ENCODE data around the gene AP3B1.
A peak's percentile ranks its signal among the peaks of the same experiment; 100 is the strongest.
"Not testable (repeated sequence)": the region's sequence is repeated elsewhere in the genome, so short reads cannot be mapped to it uniquely, and the experiment has no call there.

The AP3B1 gene

DNA sequence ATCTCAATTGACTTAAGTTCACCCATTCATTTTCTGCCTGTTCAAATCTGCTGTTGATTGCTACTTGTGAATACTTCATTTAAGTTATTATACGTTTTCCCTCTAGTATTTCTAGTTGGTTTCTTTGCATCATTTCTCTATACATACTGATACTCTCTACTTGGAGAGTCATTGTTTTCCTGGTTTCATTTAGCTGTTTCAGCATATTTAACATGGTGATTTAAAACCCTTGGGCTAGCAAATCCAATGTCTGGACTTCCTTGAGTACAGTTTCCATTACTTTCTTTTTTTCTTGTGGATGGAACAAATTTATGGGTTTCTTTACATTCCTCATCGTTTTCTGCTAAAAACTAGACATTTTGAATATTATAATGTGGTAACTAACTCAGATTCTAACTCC lies 90.7 kb downstream of the AP3B1 start:
- FAIRE-seq (no peak), DNase-seq (ENCODE audit: extremely low spot score, insufficient read length, low read depth) (no peak)

- FAIRE-seq, result no peak
These were observed 104.1 kb downstream of the AP3B1 start for GRCh38 chr5:78190402-78190801.

DNA sequence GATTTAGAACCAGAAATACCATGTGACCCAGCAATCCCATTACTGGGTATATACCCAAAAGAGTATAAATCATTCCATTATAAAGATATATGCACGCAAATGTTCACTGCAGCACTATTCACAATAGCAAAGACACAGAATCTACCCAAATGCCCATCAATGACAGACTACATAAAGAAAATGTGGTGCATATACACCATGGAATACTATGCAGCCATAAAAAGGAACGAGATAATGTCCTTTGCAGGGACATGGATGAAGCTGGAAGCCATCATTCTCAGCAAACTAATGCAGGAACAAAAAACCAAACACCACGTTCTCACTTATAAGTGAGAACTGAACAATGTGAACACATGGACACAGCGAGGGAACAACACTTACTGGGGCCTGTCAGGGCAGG lies 105.8 kb downstream of the AP3B1 start:
- FAIRE-seq; DNase-seq (ENCODE audit: extremely low spot score, insufficient read length, low read depth): not testable (repeated sequence)

More at GRCh38 chr5:78190402-78190801, 104.1 kb downstream of the AP3B1 start:
- DNase-seq (ENCODE audit: extremely low spot score, insufficient read length, low read depth), result no peak

GRCh38 chr5:78187172-78187571 lies 107.3 kb downstream of the AP3B1 start:
- DNase-seq (ENCODE audit: extremely low spot score, insufficient read length, low read depth) (no peak), FAIRE-seq (no peak)

DNA sequence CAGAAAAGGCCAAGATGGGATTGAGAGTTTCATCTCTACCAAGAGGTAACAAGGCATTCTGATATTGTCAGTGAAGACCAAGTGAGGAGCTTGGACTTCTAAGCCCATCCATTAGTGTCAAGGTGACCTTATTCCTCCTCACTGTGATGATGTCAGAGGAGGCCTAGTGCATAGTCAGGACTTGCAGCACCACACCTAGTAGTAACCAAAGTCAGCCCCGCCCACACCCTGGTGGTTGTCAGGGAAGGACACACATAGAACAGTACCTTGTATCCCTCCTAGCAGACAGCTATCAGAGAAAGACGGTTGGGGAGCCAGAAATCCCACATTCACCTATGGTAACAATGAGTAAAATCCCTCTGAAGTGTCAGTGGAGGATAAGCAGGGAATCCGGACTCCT lies 111.7 kb downstream of the AP3B1 start:
- FAIRE-seq, result no peak
- no peak for DNase-seq (ENCODE audit: extremely low spot score, insufficient read length, low read depth)

DNA sequence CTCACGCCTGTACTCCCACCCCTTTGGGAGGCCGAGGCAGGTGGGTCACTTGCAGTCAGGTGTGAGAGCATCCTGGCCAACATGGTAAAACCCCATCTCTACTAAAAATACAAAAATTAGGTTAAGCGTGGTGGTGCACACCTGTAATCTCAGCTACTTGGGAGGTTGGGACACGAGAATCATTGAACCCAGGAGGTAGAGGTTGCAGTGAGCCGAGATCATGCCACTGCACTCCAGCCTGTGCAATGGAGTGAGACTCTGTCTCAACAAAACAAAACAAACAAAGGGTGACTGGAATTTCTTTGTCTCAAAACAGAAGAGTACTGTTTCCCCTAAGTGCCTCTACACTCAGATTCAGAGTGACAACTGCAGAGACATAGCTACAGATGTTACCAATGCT lies 116.1 kb downstream of the AP3B1 start:
- DNase-seq (ENCODE audit: extremely low spot score, insufficient read length, low read depth), result no peak
- FAIRE-seq, result no peak

GRCh38 chr5:78170335-78170734 lies 124.2 kb downstream of the AP3B1 start:
- not testable (repeated sequence) for FAIRE-seq

DNA sequence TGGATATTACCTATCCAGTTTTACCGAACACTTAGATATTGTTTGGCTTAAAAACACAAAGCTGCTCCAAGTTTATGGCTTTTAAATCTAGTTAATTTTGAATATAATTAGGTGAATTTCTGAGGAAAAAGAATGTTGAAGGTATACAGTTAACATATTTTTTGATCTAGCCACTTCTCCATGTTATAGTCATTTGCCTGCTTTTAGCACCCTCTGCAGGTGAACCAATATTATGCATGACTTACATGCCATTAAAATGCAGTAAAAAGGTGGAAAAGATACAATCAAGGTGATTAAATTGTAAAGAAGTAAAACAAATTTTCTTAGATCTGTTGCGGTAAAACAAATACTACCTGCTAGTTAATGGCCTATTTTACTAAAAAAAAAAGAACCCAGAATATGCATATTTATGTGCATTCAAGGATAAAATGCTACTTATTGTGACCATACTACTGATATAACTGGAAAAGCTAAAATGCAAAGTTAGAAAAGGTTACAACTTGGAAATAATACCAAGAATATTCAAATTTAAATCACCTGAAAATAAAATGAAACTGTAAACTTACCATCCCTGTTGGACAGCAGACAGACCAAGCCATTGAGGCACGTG lies 132.1 kb downstream of the AP3B1 start:
- FAIRE-seq (peak; percentile 56), DNase-seq (ENCODE audit: extremely low spot score, insufficient read length, low read depth) (no peak)

More at GRCh38 chr5:78170335-78170734, 124.2 kb downstream of the AP3B1 start:
- DNase-seq (ENCODE audit: extremely low spot score, insufficient read length, low read depth), result not testable (repeated sequence)

DNA sequence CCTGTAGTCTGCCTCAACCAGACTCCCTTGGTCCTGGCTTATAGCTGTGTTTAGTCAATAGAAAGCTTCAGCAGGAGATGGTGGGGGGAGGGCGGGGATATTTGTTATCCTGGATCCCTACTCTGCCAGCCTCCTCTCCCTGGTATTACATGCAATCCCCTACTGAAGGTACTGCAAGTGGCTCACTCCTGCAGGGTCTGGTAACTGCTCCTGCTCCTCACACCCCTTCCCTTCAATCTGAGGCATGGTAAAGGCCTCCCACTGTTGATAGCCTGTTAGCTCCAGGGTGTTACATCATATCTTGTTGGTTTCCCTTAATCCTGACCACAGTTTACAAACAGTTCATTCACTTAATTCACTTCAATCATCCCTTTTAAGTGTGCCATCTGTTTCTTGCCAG lies 137.5 kb downstream of the AP3B1 start:
- DNase-seq (ENCODE audit: extremely low spot score, insufficient read length, low read depth), result no peak
- no peak for FAIRE-seq

- DNase-seq (ENCODE audit: extremely low spot score, insufficient read length, low read depth), result no peak
- FAIRE-seq, result no peak
These were observed 142.8 kb downstream of the AP3B1 start for GRCh38 chr5:78151594-78152271.

DNA sequence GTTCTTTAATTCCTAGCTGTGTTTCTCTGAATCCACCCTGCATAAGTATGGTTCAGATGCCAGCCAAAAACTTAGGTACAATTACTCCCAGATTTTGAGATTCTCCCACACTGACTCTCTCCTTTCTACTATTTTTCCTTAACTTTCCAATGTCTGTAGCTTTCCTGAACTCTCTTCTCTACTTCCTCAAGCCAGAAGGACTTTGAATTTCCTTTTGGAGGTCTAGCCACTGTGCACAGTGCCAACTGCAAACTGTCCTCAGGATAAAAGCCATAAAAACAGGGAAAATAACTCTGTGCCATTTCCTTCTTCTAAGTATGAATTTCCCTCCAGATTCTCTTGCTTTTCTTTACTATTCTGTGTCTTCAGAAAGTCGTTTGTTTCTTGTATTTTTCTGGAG lies 157.2 kb downstream of the AP3B1 start:
- no peak for DNase-seq (ENCODE audit: extremely low spot score, insufficient read length, low read depth)
- no peak for FAIRE-seq

DNA sequence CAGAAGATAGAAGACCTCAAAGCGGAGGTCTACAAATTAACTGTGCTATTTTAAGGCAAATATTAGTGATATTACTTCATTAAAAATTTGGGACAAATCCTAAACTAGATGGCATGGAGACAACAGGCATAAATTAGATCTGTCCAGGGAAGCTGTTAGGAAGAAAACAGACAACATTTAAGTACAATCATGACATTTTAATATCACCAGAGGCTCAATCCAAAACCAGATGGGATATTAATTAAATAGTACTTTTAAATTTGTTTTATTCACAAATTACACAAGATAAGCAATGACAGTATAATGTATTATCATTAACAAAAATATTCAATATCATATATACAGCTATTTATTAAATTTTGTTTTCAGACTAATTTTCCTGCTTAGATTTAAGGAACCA lies 161.1 kb downstream of the AP3B1 start:
- no peak for FAIRE-seq
- no peak for DNase-seq (ENCODE audit: extremely low spot score, insufficient read length, low read depth)

- DNase-seq (ENCODE audit: extremely low spot score, insufficient read length, low read depth) (no peak), FAIRE-seq (no peak)
These were observed 162.0 kb downstream of the AP3B1 start for GRCh38 chr5:78132507-78132906.

- FAIRE-seq, result peak; percentile 5
These were observed 164.9 kb downstream of the AP3B1 start for GRCh38 chr5:78129597-78129996.

DNA sequence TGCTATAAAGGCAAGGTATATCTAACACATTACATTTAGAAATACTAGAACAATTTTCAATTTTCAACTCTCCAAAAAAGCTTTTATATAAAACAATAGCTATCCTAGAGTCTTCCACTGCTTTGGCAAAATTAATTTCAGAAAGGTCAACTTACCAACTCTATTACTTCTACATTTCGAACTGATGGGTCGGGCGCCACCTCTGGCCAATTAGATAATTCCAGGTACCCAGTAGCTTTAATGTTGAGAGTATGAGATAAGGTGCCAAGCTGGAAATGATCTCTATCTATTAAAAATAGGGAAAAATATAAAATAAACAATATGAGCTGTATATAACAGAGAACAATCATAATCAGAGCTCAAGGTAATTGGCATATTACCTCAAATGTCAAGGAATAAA lies 166.6 kb downstream of the AP3B1 start:
- FAIRE-seq (no peak), DNase-seq (ENCODE audit: extremely low spot score, insufficient read length, low read depth) (no peak)

More at GRCh38 chr5:78129597-78129996, 164.9 kb downstream of the AP3B1 start:
- DNase-seq (ENCODE audit: extremely low spot score, insufficient read length, low read depth), result no peak

- FAIRE-seq, result no peak
These were observed 168.0 kb downstream of the AP3B1 start for GRCh38 chr5:78126536-78126935.

DNA sequence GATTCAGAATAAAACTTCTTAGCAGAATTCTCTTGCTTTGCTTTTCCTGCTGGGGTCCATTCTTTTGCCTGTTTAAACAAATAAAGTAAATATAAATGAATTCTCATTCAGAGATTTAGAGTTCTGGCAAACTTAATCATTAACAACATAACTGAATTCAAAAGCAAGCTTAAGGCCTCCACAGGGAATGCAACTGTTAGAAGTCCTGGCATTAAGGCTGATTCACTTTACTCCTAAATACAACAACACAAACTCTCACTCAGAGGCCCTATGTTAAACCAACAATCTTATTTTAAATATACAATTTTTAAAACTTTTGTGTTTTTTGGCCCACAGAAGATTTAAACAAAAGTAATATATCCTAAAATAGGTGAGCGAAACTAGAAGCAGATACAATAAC lies 178.3 kb downstream of the AP3B1 start:
- FAIRE-seq (no peak), DNase-seq (ENCODE audit: extremely low spot score, insufficient read length, low read depth) (no peak)

More at GRCh38 chr5:78126536-78126935, 168.0 kb downstream of the AP3B1 start:
- no peak for DNase-seq (ENCODE audit: extremely low spot score, insufficient read length, low read depth)

DNA sequence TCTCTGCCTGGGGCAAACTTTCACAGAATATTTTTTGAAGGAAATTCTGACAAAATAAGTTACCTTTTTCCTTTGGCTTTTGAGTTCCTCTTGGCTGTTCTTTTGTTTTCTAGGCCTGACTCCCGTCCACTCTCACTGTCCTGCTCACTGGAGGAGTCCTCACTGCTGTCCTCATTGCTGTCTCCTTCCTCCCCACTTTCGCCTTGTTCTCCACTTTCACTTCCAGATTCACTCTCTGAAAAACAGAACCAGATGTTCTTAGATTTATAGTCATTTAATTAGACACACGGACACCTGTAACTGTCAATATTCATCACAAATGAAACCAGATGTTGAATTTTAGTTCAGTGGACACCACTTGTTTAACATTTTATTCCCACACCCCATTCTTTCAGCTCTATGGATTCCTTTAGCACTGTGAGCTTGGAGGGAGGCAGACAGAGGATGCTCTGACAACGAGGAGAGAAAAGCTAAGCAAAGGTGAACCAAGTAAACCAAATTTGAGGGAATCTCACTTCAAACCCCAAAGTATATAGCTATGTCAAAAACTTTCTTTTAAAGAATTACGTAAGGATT lies 180.7 kb downstream of the AP3B1 start:
- no peak for DNase-seq (ENCODE audit: extremely low spot score, insufficient read length, low read depth)
- FAIRE-seq, result peak; percentile 66

DNA sequence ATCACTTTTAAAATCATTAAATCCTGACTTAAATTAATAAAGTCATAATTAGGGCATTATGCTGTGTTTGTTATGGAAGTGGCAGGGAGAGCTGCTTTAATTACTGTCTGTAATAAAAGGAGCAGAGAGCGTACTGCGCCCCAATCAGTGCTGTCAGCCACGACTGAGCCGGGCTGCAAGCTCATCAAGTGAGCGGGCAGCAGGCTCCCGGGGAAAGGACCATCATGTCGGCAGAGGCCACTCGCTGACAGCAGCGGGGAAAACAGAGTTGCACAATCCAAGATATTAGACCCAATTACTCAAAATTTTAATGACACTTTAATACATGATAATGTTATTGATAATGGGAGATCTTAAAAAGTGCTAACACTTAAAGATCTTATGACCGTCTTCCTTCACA lies 181.6 kb downstream of the AP3B1 start:
- FAIRE-seq (no peak), DNase-seq (ENCODE audit: extremely low spot score, insufficient read length, low read depth) (no peak)

DNA sequence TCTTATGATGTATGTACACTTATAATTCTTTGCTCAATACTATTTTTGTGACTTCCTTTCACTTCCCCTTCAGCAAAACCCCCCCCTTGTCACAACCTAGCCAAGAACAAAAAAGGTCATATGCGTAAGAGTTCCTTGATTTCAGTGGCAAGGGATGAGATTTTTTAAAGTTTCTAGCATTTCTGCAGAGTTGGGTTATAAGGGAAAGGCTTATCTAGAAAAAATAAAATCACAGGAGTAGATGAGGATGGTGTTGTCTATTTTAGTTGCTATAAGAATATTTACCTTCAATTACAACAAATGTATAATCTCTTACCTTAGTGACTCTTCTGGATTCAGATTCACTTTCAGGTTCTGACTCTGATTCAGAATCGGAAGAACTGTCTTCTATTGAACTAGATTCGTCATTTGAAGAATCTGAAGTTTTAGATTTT lies 184.6 kb downstream of the AP3B1 start:
- DNase-seq (ENCODE audit: extremely low spot score, insufficient read length, low read depth), result no peak
- peak; percentile 80 for FAIRE-seq

- DNase-seq (ENCODE audit: extremely low spot score, insufficient read length, low read depth) (no peak), FAIRE-seq (no peak)
These were observed 185.9 kb downstream of the AP3B1 start for GRCh38 chr5:78108564-78108963.
